ENCODE data around the gene C16orf82. TPM values are rescaled to one million over a fixed set of nuclear protein-coding genes. Genes with fewer than 3 reads are reported as not detected.

Gene C16orf82
- total RNA-seq, 1 donor from 2014 or later: not detected

Other genes starting within 250 kb of the C16orf82 start
- 1.8 and 3.4 TPM in 2 replicates for gene KDM8, start 136.6 kb downstream of the C16orf82 start, total RNA-seq
- 33.5 and 36.4 TPM in 2 replicates for gene NSMCE1, start 201.8 kb downstream of the C16orf82 start, total RNA-seq
- gene IL4R, start 247.0 kb downstream of the C16orf82 start, total RNA-seq: 13.5 and 14.5 TPM in 2 replicates

Data from dermis microvascular lymphatic vessel endothelial cell (primary cell).